Measurements from ENCODE around the gene VPS13D. TPM values are rescaled to one million over a fixed set of nuclear protein-coding genes. Genes with fewer than 3 reads are reported as not detected.

VPS13D gene
- total RNA-seq, 4 donors from 2014 or later, result 33.2 to 115 (median 56.5) TPM

DNA sequence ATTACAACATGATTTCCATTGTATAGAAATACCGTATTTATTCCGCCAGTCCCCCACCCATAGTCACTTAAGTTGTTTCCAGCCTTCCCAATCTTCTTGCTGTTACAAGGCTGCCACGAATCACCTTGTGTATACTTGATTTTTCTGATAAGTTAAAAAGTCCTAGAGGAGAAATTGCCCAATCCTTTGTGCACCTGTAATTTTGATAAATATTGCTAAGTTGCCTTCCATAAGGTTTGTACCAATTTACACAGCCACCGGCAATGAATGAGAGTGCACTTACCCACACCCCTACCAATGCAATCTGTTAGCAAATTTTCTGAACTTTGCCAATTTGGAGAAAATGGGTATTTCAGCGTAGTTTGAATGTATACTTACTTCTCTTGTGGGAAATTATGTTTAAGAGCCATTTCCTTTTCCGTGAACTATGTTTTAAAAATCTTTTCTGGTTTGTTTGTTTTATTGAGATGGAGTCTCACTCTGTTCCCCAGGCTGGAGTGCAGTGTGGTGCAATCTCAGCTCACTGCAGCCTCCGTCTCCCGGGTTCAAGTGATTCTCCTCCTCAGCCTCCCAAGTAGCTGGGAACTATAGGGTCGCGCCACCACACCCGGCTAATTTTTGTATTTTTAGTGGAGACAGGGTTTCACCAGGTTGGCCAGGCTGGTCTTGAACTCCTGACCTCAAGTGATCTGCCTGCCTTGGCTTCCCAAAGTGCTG is 300.8 kb downstream of the VPS13D start:
- peak in 1 of 2 donors; percentile 9 for DNase-seq

DNA sequence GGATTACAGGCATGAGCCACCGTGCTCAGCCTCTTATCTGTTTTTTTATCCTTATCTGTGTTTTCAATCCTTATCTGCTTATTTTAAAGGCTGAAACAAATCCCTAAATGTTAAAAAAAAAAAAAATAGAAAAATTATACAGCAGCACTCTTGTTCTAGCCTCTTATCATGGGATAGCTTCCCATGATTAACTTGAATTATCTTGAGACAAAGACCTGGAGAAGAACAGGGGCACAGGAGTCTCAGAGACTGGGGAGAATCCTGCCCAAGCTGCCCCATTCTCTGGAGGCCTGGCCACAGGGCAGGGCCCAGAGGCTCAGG is 301.3 kb downstream of the VPS13D start:
- H3K4me1 ChIP-seq, result no peaks in the 10 kb centered on the region
- TF ChIP-seq, protein P1, sequence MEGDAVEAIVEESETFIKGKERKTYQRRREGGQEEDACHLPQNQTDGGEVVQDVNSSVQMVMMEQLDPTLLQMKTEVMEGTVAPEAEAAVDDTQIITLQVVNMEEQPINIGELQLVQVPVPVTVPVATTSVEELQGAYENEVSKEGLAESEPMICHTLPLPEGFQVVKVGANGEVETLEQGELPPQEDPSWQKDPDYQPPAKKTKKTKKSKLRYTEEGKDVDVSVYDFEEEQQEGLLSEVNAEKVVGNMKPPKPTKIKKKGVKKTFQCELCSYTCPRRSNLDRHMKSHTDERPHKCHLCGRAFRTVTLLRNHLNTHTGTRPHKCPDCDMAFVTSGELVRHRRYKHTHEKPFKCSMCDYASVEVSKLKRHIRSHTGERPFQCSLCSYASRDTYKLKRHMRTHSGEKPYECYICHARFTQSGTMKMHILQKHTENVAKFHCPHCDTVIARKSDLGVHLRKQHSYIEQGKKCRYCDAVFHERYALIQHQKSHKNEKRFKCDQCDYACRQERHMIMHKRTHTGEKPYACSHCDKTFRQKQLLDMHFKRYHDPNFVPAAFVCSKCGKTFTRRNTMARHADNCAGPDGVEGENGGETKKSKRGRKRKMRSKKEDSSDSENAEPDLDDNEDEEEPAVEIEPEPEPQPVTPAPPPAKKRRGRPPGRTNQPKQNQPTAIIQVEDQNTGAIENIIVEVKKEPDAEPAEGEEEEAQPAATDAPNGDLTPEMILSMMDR (IDR thresholded peaks at IDR 0.05), result no peak
- TF ChIP-seq POLR2A (IDR thresholded peaks at IDR 0.05), result no peak
- H3K4me3 ChIP-seq, result no peak overlapping the region
- DNase-seq, result peak in 1 of 2 donors; percentile 1
- H3K27me3 ChIP-seq, result no peaks in the 10 kb centered on the region
- intact Hi-C loops (cut with DNase I; ENCODE audit: low total_unique reads), result no loop called here
- no peaks in the 10 kb centered on the region for H3K36me3 ChIP-seq
- H3K27ac ChIP-seq, result no peak overlapping the region
- no peaks in the 10 kb centered on the region for H3K9me3 ChIP-seq

More for the DNA sequence above, 300.8 kb downstream of the VPS13D start:
- Histone ChIP-seq H3K27me3 (no peaks in the 10 kb centered on the region), H3K36me3 (no peaks in the 10 kb centered on the region), H3K9me3 (no peaks in the 10 kb centered on the region), H3K4me3 (no peak overlapping the region), H3K4me1 (no peaks in the 10 kb centered on the region), H3K27ac (no peak overlapping the region)
- intact Hi-C loops (cut with DNase I; ENCODE audit: low total_unique reads), result no loop called here
- TF ChIP-seq, protein P1 (IDR thresholded peaks at IDR 0.05), result no peak
- no peak for TF ChIP-seq POLR2A (IDR thresholded peaks at IDR 0.05)

DNA sequence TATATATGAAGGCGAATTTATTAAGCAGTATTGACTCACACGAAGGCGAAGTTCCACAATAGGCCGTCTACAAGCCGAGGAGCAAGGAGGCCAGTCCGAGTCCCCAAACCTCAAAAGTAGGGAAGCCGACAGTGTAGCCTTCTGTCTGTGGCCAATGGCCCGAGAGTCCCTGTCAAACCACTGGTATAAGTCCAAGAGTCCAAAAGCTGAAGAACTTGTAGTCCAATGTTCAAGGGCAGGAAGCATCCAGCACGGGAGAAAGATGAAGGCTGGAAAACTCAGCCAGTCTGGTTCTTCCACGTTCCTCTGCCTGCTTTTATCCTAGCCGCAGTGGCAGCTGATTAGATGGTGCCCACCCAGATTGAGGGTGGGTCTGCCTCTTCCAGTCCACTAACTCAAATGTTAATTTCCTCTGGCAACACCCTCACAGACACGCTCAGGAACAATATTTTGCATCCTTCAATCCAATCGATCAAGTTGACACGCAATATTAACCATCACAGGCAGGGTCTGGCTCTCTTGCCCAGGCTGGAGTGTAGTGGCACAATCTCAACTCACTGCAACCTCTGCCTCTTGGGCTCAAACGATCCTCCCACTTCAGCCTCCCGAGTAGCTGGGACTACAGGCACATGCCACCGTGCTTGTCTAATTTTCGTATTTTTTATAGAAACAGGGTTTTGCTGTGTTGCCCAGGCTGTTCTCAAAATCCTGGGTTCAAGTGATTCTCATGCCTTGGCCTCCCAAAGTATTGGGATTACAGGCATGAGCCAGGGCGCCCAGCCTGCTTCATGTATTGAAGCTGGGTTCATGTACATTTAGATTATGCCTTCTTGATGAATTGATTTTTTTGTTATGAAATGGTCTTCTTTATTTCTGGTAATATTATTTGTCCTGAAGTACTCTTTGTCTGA is 302.8 kb downstream of the VPS13D start:
- no peak for TF ChIP-seq POLR2A (IDR thresholded peaks at IDR 0.05)
- TF ChIP-seq, protein P1 (IDR thresholded peaks at IDR 0.05), result no peak
- no peaks in the 10 kb centered on the region for H3K27me3 ChIP-seq
- no peak overlapping the region for H3K27ac ChIP-seq
- no peak overlapping the region for H3K4me3 ChIP-seq
- peak in 1 of 2 donors; percentile 10 for DNase-seq
- intact Hi-C loops (cut with DNase I; ENCODE audit: low total_unique reads), result no loop called here
- no peaks in the 10 kb centered on the region for H3K4me1 ChIP-seq
- H3K36me3 ChIP-seq, result no peaks in the 10 kb centered on the region
- no peaks in the 10 kb centered on the region for H3K9me3 ChIP-seq

DNA sequence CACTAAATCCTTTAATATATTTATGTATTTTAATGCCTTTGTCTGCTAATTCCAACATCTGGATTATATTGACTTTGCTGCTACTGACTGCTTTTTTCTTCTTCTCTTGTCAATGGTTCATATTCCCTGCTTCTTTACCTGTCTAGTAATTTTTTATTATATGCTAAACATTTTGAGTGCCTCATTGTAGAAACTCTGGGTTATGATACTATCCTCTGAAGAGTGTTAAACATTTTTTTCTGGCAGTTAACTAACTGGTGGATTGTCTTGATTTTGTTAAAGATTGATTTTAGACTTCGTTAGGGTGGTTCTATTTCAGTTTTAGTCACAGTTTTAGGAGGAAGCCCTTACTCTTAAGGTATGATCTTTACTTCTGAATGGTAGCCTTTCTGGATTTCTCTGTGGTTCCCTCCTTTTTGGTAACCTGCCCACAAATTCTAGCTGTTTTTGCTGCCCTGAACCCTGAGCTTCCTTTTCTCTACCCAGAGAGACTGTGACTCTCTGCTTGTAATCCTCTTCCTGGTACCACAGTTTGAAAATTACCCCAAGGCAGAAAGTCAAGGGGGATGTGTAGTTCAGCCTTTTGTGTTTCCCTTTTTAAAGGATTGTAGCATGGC is 306.3 kb downstream of the VPS13D start:
- no peak overlapping the region for H3K27ac ChIP-seq
- intact Hi-C loops (cut with DNase I; ENCODE audit: low total_unique reads), result no loop called here
- peaks cover 1 to 5% of the 10 kb centered on the region in 2 donors for H3K4me1 ChIP-seq
- no peaks in the 10 kb centered on the region for H3K27me3 ChIP-seq
- H3K4me3 ChIP-seq, result no peak overlapping the region
- H3K9me3 ChIP-seq, result no peaks in the 10 kb centered on the region
- DNase-seq, result no peak
- no peak for TF ChIP-seq POLR2A (IDR thresholded peaks at IDR 0.05)
- TF ChIP-seq, protein P1 (IDR thresholded peaks at IDR 0.05), result no peak
- no peaks in the 10 kb centered on the region for H3K36me3 ChIP-seq

Measured in uterus (tissue), 4 donors.